ENCODE measurements around the gene HCN1. TPM values are rescaled to one million over a fixed set of nuclear protein-coding genes. Genes with fewer than 3 reads are reported as not detected.

HCN1 gene
- total RNA-seq, 1 donor: under 0.01 TPM

DNA sequence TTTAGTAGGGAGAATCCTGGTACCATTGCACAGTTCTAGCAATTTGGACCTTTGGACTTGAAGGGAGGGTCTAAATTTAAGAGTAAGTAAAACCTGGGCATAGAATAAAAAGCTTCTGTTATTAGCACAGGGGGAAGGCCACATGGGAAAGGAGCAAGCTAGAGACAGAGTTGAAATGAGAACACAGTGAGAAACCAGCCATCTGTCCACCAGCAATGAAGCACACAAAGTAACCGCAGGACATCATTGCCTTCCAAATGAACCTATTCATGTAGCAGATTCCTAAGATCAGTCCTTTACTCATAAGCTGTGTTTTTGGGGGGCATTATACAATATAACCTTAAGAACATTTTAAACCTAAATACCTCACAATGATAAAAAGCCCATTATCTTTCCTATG is 407.4 kb downstream of the HCN1 start:
- TF ChIP-seq, protein P1, sequence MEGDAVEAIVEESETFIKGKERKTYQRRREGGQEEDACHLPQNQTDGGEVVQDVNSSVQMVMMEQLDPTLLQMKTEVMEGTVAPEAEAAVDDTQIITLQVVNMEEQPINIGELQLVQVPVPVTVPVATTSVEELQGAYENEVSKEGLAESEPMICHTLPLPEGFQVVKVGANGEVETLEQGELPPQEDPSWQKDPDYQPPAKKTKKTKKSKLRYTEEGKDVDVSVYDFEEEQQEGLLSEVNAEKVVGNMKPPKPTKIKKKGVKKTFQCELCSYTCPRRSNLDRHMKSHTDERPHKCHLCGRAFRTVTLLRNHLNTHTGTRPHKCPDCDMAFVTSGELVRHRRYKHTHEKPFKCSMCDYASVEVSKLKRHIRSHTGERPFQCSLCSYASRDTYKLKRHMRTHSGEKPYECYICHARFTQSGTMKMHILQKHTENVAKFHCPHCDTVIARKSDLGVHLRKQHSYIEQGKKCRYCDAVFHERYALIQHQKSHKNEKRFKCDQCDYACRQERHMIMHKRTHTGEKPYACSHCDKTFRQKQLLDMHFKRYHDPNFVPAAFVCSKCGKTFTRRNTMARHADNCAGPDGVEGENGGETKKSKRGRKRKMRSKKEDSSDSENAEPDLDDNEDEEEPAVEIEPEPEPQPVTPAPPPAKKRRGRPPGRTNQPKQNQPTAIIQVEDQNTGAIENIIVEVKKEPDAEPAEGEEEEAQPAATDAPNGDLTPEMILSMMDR (IDR thresholded peaks at IDR 0.05; ENCODE audit: insufficient read depth, low read depth, low read length): no peak
- no peak for DNase-seq (ENCODE audit: low read depth)
- no peak overlapping the region for H3K4me3 ChIP-seq (ENCODE audit: low read depth, low read length)

DNA sequence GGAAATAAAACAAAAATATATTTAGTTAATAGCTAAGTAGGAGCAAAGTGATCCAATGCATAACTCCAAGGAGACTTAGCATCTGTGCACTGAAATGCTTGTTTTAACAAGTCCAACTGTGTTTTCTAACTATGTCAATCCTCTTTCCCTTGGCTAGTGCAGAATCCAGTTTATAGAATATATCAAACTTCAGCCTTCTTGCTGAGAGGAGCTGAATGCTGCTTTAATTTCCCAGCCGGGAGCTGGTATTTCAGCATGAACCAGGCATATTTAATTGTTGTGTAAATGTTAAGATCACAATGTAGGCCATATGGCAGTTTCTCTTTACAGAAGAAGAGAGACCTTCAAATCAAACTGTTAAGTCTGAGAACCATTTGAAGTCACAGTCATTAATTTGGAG is 411.7 kb downstream of the HCN1 start:
- no peak for DNase-seq (ENCODE audit: low read depth)
- H3K4me3 ChIP-seq (ENCODE audit: low read depth, low read length): no peak overlapping the region
- TF ChIP-seq, protein P1 (IDR thresholded peaks at IDR 0.05; ENCODE audit: insufficient read depth, low read depth, low read length): no peak

DNA sequence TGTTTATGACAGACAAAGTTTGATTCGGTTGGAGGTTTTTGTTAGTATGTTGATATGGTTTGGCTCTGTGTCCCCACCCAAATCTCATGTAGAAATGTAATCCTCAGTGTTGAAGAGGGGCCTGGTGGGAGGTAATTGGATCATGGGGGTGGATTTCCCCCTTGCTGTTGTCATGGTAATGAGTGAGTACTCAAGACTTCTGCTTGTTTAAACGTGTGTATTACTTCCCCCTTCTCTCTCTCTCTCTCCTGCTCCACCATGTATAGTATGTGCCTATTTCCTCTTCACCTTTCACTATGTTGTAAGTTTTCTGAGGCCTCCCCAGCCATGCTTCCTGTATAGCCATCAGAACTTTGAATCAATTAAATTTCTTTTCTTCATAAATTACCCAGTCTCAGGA is 415.1 kb downstream of the HCN1 start:
- TF ChIP-seq, protein P1 (IDR thresholded peaks at IDR 0.05; ENCODE audit: insufficient read depth, low read depth, low read length): no peak
- no peak for DNase-seq (ENCODE audit: low read depth)
- H3K4me3 ChIP-seq (ENCODE audit: low read depth, low read length): no peak overlapping the region

DNA sequence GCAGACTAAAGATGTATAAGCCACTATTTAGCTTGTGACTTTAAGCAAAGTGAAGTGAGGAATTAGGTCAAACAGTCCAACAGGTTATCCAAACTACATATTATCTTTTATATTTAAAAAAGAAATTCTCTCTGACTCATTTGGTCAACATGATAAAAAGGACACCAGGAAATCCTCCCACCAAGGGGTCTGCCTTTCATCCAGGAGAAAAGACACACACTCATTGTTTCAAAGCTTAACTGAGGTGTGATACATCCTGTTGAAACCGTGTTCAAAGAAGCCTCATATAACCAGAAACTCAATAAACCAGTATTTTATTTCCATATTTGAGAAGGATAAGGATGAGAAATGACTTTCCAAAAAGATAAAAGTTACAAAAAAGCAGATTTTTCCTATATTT is 417.1 kb downstream of the HCN1 start:
- H3K4me3 ChIP-seq (ENCODE audit: low read depth, low read length): no peak overlapping the region
- TF ChIP-seq, protein P1 (IDR thresholded peaks at IDR 0.05; ENCODE audit: insufficient read depth, low read depth, low read length): no peak
- no peak for DNase-seq (ENCODE audit: low read depth)

DNA sequence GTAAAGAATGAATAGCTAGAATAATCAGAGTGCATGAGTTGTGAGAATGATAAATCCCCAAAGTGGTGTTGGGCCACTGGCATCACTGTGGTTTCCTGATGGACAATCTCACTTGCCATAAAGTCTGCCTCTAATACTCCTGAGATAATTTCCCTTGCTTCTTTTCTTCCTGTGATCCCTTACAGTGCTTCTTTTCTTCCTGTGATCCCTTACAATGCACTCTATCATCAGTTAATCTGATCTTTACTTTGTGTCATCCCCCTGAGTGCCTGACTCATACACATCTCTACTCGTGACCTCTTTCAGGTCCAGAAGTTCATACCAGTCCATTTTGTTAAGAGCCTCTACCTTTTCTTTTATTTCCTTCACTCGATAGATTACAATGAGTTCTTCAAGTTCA is 418.3 kb downstream of the HCN1 start:
- H3K4me3 ChIP-seq (ENCODE audit: low read depth, low read length): no peak overlapping the region
- TF ChIP-seq, protein P1 (IDR thresholded peaks at IDR 0.05; ENCODE audit: insufficient read depth, low read depth, low read length): no peak
- no peak for DNase-seq (ENCODE audit: low read depth)

DNA sequence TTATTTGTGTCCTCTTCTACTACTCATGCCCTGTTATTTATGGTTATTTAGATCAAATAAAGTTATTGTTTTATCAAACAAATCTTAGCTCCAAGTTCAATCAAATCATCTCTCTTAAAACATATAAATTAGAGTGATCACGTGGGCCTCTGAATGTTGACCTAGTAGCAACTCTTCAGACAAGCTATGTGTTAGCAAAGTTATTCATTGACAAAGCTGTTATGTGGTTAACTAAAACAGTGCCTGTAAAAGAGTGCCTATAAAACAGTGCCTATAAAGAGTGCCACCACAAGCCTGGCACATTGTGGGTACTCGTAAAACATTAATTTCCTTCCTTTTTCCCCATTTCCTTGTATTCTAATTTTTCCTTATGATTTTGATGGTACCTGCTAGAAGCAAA is 421.9 kb downstream of the HCN1 start:
- DNase-seq (ENCODE audit: low read depth): no peak
- no peak overlapping the region for H3K4me3 ChIP-seq (ENCODE audit: low read depth, low read length)
- TF ChIP-seq, protein P1 (IDR thresholded peaks at IDR 0.05; ENCODE audit: insufficient read depth, low read depth, low read length): no peak

DNA sequence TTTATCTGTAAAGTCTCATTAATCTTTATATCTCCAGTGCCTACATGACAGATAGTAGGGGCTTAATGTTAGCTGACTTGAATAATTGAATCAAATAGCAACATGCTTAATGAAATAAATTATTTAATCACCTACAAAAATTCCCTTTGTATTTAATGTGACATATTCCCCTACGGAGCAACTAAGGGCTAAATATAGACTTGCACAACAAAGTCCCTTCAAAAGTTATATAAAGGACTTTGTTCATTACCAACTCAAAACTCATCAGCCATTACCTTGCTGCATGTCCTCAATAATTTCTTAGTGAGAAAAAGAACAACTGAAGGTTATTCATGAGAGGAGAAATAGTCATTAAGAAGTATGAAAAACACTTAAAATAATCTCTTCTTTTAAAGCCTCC is 424.6 kb downstream of the HCN1 start:
- TF ChIP-seq, protein P1 (IDR thresholded peaks at IDR 0.05; ENCODE audit: insufficient read depth, low read depth, low read length): no peak
- no peak for DNase-seq (ENCODE audit: low read depth)

More for the DNA sequence above, 424.6 kb downstream of the HCN1 start:
- H3K4me3 ChIP-seq (ENCODE audit: low read depth, low read length): no peak overlapping the region

Data from fibroblast of villous mesenchyme (primary cell).